Type B pancreatic cell (in vitro differentiated cells): ENCODE results near the gene ZNF44. TPM values are rescaled to one million over a fixed set of nuclear protein-coding genes. Genes with fewer than 3 reads are reported as not detected.

ENCODE experiments used
- DNase-seq: peaks from one replicate; pipeline ENCODE4 v3.0.0; 2021; ENCODE audit warnings: mixed read lengths; ENCODE audit not compliant: unreplicated experiment; ENCODE audit errors: extremely low spot score
- H3K27ac Mint-ChIP-seq: 2 replicates; pipeline ENCODE4 v1.8.0; 2021; ENCODE audit warnings: mild to moderate bottlenecking, mixed read lengths
- H3K27me3 Mint-ChIP-seq: 2 replicates; pipeline ENCODE4 v1.8.0; 2021; ENCODE audit warnings: mixed read lengths
- H3K36me3 Mint-ChIP-seq: 2 replicates; pipeline ENCODE4 v1.8.0; 2021; ENCODE audit warnings: mixed read lengths
- H3K4me1 Mint-ChIP-seq: one replicate; pipeline ENCODE4 v1.8.0; 2021; ENCODE audit warnings: mixed read lengths; ENCODE audit not compliant: unreplicated experiment
- H3K4me3 Mint-ChIP-seq: 2 replicates; pipeline ENCODE4 v1.8.0; 2021; ENCODE audit warnings: mild to moderate bottlenecking, mixed read lengths
- H3K9me3 Mint-ChIP-seq: 2 replicates; pipeline ENCODE4 v1.8.0; 2021; ENCODE audit warnings: mixed read lengths
- CTCF ChIP-seq: fragments of 200-600 bp; sonication (generic); conservative IDR thresholded peaks from 2 replicates; pipeline ENCODE4 v1.5.0; 2021; ENCODE audit warnings: antibody characterized with exemption, mild to moderate bottlenecking
- total RNA-seq: library from RNA; stranded (reverse); gene quantifications from 2 replicates; pipeline ENCODE4 v1.2.1, GENCODE V29; 2021; ENCODE audit warnings: low replicate concordance

The ZNF44 gene
- total RNA-seq, 1 donor from 2014 or later, result 13.0 TPM

GRCh38 chr19:12232961-12233360 lies 61.7 kb downstream of the ZNF44 start:
- H3K4me3 Mint-ChIP-seq, result no peak overlapping the region

GRCh38 chr19:12230751-12231733 lies 63.6 kb downstream of the ZNF44 start:
- peaks cover 23% of the 10 kb centered on the region for H3K9me3 Mint-ChIP-seq
- peaks cover 58% of the 10 kb centered on the region for H3K36me3 Mint-ChIP-seq
- H3K4me3 Mint-ChIP-seq, result no peak overlapping the region
- H3K27ac Mint-ChIP-seq, result no peak overlapping the region
- no peaks in the 10 kb centered on the region for H3K27me3 Mint-ChIP-seq
- H3K4me1 Mint-ChIP-seq, result no peaks in the 10 kb centered on the region
- no peak for DNase-seq
- TF ChIP-seq CTCF, result no peak

More at GRCh38 chr19:12232961-12233360, 61.7 kb downstream of the ZNF44 start:
- no peaks in the 10 kb centered on the region for H3K4me1 Mint-ChIP-seq
- peaks cover 23% of the 10 kb centered on the region for H3K9me3 Mint-ChIP-seq
- H3K36me3 Mint-ChIP-seq, result peaks cover 62% of the 10 kb centered on the region
- no peaks in the 10 kb centered on the region for H3K27me3 Mint-ChIP-seq
- no peak overlapping the region for H3K27ac Mint-ChIP-seq
- TF ChIP-seq CTCF, result no peak
- no peak for DNase-seq

GRCh38 chr19:12229990-12230389 lies 64.7 kb downstream of the ZNF44 start:
- H3K36me3 Mint-ChIP-seq, result peaks cover 56% of the 10 kb centered on the region
- H3K4me1 Mint-ChIP-seq, result no peaks in the 10 kb centered on the region
- no peak for DNase-seq
- no peaks in the 10 kb centered on the region for H3K27me3 Mint-ChIP-seq
- H3K27ac Mint-ChIP-seq, result no peak overlapping the region
- no peak overlapping the region for H3K4me3 Mint-ChIP-seq
- TF ChIP-seq CTCF, result no peak
- H3K9me3 Mint-ChIP-seq, result peaks cover 28% of the 10 kb centered on the region

GRCh38 chr19:12224676-12225075 lies 70.0 kb downstream of the ZNF44 start:
- Mint-ChIP-seq H3K9me3 (peaks cover 4% of the 10 kb centered on the region), H3K27ac (no peak overlapping the region), H3K4me1 (no peaks in the 10 kb centered on the region)

GRCh38 chr19:12222980-12223630 lies 71.6 kb downstream of the ZNF44 start:
- peaks cover 33% of the 10 kb centered on the region for H3K36me3 Mint-ChIP-seq
- no peak overlapping the region for H3K4me3 Mint-ChIP-seq
- no peaks in the 10 kb centered on the region for H3K4me1 Mint-ChIP-seq
- peaks cover 11% of the 10 kb centered on the region for H3K9me3 Mint-ChIP-seq
- no peak for DNase-seq
- no peak overlapping the region for H3K27ac Mint-ChIP-seq
- no peaks in the 10 kb centered on the region for H3K27me3 Mint-ChIP-seq
- no peak for TF ChIP-seq CTCF

More at GRCh38 chr19:12224676-12225075, 70.0 kb downstream of the ZNF44 start:
- no peak overlapping the region for H3K4me3 Mint-ChIP-seq
- H3K27me3 Mint-ChIP-seq, result no peaks in the 10 kb centered on the region
- H3K36me3 Mint-ChIP-seq, result peaks cover 34% of the 10 kb centered on the region
- no peak for TF ChIP-seq CTCF
- no peak for DNase-seq

Other genes with a start within 250 kb of the ZNF44 start
- gene ZNF878, start 241.9 kb downstream of the ZNF44 start, total RNA-seq, result 1.4 and 1.8 TPM in 2 replicates
- gene ZNF844, start 230.2 kb downstream of the ZNF44 start, total RNA-seq, result 11.2 and 20.7 TPM in 2 replicates
- gene ZNF20, start 154.5 kb downstream of the ZNF44 start, total RNA-seq, result 9.0 and 9.9 TPM in 2 replicates
- 14.8 and 23.3 TPM in 2 replicates for gene ZNF625, start 138.1 kb downstream of the ZNF44 start, total RNA-seq
- gene ZNF136, start 131.8 kb downstream of the ZNF44 start, total RNA-seq, result 14.1 and 21.0 TPM in 2 replicates
- gene ZNF563, start 38.8 kb upstream of the ZNF44 start, total RNA-seq, result 2.6 and 2.7 TPM in 2 replicates
- 2.4 and 5.1 TPM in 2 replicates for gene ZNF442, start 70.8 kb upstream of the ZNF44 start, total RNA-seq
- gene ZNF799, start 106.4 kb upstream of the ZNF44 start, total RNA-seq, result 5.4 and 6.5 TPM in 2 replicates
- 7.7 TPM in 2 replicates for gene ZNF443, start 146.1 kb upstream of the ZNF44 start, total RNA-seq
- gene ZNF709, start 189.9 kb upstream of the ZNF44 start, total RNA-seq, result 3.6 and 5.6 TPM in 2 replicates